Measurements from ENCODE around the gene TF. TPM values are rescaled to one million over a fixed set of nuclear protein-coding genes. Genes with fewer than 3 reads are reported as not detected.

Gene TF
- total and polyA plus RNA-seq, 7 donors = 0.10 to 6.6 (median 1.0) TPM

DNA sequence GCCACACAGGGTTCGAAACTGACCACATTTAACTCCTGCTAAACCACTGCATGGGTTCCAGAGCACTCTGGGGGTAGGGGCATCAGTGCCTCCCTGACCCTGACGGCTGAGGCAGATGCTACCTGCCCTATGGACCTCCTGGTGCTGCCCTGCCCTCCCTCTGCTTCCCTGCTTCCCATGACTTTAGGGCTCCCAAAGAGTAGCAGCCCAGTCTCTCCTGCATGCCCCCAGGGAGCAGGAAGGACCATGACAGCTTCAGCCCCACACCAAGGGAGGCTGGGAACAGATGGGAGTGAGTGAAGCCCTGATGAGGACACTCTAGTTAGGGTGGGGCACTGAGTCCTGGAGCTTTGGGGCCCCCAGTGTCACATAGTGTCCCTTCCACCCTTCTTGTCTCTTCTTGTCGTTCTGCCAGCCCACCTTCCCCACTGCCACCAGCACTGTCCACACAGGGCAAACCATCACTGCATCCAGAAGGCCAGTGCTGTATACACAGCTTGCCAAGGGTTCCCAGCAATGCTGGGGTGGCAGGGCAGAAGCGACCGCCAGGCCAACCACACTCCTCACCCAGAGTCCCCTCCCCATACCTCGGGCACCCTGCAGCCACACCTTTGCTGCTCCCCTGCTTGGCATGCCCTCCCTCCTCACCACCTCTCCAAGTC is 90.4 kb downstream of the TF start:
- 85 to 92% (median 86%) methylated on average over 6 of the region's 6 CpGs for WGBS, 3 donors
- no peak overlapping the region for H3K27ac ChIP-seq
- no peaks in the 10 kb centered on the region for H3K4me1 ChIP-seq
- H3K36me3 ChIP-seq (ENCODE audit: insufficient read depth in 1 of 2, low read depth in 1 of 2) = no peaks in the 10 kb centered on the region
- no peak for DNase-seq
- no peak overlapping the region for H3K4me3 ChIP-seq
- intact Hi-C loops (cut with DNase I) = no loop called here
- H3K27me3 ChIP-seq (ENCODE audit: insufficient read depth in 3 of 3, low read length in 2 of 3) = no peaks in the 10 kb centered on the region
- no peak for TF ChIP-seq CTCF (IDR thresholded peaks at IDR 0.05)
- no peaks in the 10 kb centered on the region for H3K9me3 ChIP-seq
- no peak for ATAC-seq

DNA sequence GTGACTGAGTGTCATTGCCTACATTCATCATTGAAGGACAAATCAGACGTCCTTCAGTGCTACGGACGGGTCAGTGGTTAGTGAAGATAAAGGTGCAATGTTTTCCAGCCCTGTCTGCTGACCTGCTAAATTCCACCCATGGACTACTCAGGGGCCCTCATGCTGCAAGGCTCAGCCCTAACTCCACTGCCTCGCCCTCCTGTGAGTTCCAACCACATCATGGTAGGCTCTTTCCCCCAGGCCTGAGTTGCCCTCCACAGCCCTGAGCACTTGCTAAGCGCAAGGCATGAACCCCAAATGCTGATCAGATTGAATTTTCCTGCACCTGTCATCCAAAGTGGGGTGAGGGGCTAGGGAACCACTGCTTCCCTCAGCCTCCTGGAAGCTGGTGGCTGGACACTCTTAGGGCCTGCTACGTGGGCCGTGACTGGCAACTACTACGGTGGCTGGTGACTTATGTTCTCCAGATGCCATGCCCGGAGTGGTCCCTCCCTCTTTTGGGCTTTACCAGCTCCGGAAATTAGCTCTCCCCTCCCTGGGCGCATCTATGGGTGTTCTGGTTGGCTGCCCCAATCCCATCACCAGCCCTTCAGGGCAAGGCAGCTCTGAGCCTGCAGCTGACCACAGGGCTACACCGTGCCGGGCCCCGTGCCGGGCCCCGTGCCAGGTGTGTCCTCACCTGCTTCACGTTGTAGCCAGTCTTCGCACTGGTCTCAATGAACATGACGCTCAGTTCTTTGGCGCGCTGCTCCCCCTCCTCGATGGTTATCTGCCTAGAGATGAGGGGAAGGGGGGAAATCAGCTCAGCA is 91.5 kb downstream of the TF start:
- H3K27me3 ChIP-seq (ENCODE audit: insufficient read depth in 3 of 3, low read length in 2 of 3) = no peaks in the 10 kb centered on the region

GRCh38 chr3:133838296-133838789 is 92.2 kb downstream of the TF start:
- WGBS, 3 donors = 88 to 96% (median 96%) methylated on average over 4 of the region's 4 CpGs
- no peak for TF ChIP-seq CTCF (IDR thresholded peaks at IDR 0.05)
- H3K9me3 ChIP-seq = no peaks in the 10 kb centered on the region
- DNase-seq (no peak), ATAC-seq (no peak)
- H3K4me3 ChIP-seq = no peak overlapping the region
- no peak overlapping the region for H3K27ac ChIP-seq
- no peaks in the 10 kb centered on the region for H3K4me1 ChIP-seq
- no peaks in the 10 kb centered on the region for H3K36me3 ChIP-seq (ENCODE audit: insufficient read depth in 1 of 2, low read depth in 1 of 2)
- H3K27me3 ChIP-seq (ENCODE audit: insufficient read depth in 3 of 3, low read length in 2 of 3) = no peaks in the 10 kb centered on the region
- intact Hi-C loops (cut with DNase I) = no loop called here

More for the DNA sequence above, 91.5 kb downstream of the TF start:
- Histone ChIP-seq H3K4me3 (no peak overlapping the region), H3K4me1 (no peaks in the 10 kb centered on the region), H3K36me3 (ENCODE audit: insufficient read depth in 1 of 2, low read depth in 1 of 2) (no peaks in the 10 kb centered on the region), H3K27ac (no peak overlapping the region), H3K9me3 (no peaks in the 10 kb centered on the region)
- 88 to 92% (median 91%) methylated on average over 22 of the region's 22 CpGs for WGBS, 3 donors
- intact Hi-C loops (cut with DNase I) = no loop called here
- ATAC-seq (no peak), DNase-seq (no peak)
- TF ChIP-seq CTCF (IDR thresholded peaks at IDR 0.05) = no peak

GRCh38 chr3:133838916-133839800 is 93.0 kb downstream of the TF start:
- TF ChIP-seq CTCF (IDR thresholded peaks at IDR 0.05) = no peak
- ATAC-seq = no peak
- Histone ChIP-seq H3K9me3 (no peaks in the 10 kb centered on the region), H3K27ac (no peak overlapping the region), H3K4me1 (no peaks in the 10 kb centered on the region), H3K27me3 (ENCODE audit: insufficient read depth in 3 of 3, low read length in 2 of 3) (no peaks in the 10 kb centered on the region), H3K36me3 (ENCODE audit: insufficient read depth in 1 of 2, low read depth in 1 of 2) (no peaks in the 10 kb centered on the region), H3K4me3 (no peak overlapping the region)
- no peak for DNase-seq
- intact Hi-C loops (cut with DNase I) = no loop called here
- 91 to 95% (median 94%) methylated on average over 12 of the region's 12 CpGs for WGBS, 3 donors

Data from psoas muscle (tissue), 8 donors.